Measurements from ENCODE around the gene EBP.
A peak's percentile ranks its signal among the peaks of the same experiment; 100 is the strongest.
"Not testable (repeated sequence)": the region's sequence is repeated elsewhere in the genome, so short reads cannot be mapped to it uniquely, and the experiment has no call there.

EBP gene

DNA sequence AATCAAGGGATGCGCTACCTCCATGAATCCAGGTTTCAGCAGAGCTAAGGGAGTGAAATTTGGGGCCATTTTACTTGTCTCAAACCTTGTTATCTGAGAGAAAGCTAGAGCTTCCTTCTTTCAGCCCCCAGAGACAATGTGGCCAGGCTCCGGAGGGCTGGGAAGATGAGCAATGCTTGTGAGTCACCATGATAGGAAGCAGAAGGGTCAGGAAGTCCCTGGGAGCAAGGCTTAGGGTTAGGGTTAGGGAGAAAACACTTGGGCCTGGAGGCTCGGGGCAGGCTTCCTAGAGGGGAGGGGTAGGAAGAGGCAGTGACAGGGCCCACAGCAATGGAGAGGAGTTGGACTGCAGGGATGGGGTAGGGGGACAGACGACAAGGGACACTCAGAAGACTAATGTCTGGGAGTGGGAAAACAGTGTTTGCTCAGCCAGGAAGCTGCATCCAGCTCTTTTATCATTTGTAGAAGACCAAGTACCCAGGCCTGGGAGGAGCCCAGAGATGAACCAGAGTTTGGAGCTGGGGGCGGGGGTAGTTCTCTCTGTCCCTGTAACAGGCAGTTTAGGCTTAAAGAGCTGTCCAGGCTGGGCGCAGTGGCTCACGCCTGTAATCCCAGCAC is 29.2 kb upstream of the EBP start:
- no peak for DNase-seq (ENCODE audit: low read depth in 2 of 2, low spot score in 1 of 2)

DNA sequence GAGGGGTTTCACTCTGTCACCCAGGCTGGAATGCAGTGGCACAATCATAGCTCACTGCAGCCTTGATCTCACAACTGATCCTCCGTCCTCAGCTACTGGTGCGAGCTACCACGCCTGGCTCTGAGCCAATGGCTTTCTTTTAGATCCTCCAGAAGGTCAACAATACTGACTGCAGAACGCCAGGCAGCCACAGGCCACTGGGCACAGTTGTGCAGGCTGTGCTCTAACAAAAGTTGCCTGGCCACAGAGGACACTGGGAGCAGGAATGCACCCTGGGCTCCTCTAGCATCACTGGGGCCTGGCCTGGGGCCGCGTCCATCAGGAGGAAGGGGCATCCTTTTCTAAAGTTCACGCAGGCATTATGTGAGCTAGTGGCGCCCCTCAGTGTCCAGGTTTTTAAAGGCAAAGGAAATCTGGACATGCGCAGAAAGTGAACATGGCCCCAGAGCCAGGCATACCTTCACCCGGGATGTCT is 27.7 kb upstream of the EBP start:
- DNase-seq (ENCODE audit: low read depth in 2 of 2, low spot score in 1 of 2), result no peak

DNA sequence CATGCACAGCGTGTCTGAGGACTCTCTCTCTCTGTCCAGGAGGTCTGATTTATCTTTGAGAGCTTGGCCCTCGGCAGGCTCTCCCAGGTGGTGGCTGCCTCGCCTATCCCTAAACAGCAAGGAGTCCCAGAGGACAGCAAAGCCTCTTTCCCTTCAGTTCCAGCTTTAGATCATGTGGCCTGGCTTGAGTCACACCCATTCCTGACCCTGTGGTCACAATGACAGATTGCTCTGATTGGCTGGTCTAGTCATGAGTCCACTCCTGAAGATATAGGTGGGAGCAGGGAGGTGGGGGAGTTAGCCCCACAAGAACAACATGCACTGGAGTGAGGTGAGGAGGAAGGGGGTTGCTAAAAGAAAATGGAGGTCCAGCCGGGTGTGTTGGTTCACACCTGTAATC is 24.9 kb upstream of the EBP start:
- no peak for DNase-seq (ENCODE audit: low read depth in 2 of 2, low spot score in 1 of 2)

DNA sequence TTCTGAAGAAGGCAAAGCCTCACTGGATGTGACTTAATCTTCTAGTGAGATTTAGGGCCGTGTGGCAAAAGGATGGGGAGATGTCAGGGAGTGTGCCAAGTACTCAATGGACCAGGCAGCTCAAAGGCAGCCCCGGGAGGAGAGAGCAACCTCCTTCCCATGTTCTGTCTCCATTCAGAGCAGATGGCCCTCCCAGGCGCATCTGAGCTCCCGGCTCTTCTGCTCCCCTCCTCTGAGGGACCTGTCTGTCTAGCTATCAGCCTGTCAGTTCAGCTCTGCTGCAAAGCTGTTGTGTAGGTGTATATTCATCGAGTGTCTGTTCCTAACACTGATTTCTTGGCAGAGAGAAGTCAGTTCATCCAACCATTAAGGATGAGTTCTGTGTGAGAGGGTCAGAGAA is 23.7 kb upstream of the EBP start:
- no peak for DNase-seq (ENCODE audit: low read depth in 2 of 2, low spot score in 1 of 2)

DNA sequence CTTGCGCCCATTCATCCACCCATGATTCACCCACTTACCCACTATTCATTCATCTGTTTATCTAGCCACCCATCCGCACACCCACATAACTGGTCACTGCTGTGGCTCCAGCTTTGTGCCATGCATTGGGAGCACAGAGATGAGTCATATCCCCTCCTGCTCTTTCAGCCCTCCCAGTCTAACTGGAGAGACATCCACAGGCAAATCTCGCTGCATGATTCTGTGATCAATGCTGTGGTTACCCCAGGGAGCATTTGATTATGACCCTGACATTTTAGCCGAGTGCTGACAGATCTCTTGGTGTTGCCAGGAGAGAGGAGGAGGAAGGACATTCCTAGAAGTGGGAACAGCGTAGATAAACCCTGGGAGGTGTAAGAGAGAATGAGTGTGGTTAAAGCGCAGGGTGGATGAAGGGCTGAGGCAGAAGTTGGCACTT is 23.2 kb upstream of the EBP start:
- no peak for DNase-seq (ENCODE audit: low read depth in 2 of 2, low spot score in 1 of 2)

DNA sequence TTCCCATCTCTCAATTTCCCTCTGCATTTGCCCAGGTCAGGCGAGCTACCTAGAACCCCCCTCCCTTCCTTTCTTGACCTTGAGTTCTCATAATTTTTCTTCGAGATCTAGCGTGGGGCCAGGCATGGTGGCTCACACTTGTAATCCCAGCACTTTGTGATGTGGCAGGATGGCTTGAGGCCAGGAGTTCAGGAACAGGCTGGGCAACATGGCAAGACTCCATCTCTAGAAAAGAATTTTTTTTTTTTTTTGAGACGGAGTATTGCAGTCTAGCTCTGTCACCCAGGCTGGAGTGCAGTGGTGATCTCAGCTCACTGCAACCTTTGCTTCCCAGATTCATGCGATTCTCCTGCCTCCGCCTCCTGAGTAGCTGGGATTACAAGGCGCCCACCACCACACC is 17.3 kb upstream of the EBP start:
- DNase-seq (ENCODE audit: low read depth in 2 of 2, low spot score in 1 of 2), result no peak

DNA sequence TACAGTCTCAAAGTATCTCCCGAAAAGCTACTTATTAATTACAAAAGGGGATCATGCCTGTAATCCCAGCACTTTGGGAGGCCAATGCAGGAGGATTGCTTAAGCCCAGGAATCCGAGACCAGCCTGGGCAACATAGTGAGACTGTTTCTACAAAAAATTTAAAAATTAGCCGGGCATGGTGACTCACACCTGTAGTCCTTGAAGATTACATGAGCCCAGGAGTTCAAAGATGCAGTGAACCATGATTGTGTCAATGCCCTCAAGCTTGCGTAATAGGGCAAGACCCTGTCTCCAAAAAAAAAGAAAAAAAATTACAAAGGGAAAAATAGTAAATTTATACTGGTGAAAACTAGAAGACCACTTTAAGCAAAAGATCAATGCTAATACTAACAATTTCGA is 16.1 kb upstream of the EBP start:
- DNase-seq (ENCODE audit: low read depth in 2 of 2, low spot score in 1 of 2), result no peak

DNA sequence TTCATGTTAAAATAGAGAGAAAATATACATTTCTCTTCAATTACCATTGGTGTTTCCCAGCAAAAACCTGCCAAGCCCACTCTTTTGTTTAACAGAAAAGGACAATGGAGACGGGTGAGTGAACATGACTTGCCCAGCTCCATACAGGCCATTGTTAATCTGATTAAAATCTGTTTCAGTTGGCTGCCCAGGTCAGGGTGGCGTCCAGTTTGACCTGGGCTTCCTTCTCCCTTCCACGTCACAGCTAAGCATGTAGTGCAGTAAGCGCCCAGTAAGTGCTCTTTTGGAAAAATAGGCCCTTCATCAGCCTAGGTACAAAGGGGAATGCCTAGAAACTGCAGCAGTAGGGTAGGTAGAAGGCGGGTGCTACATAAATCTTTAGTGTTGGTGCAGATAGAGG is 14.4 kb upstream of the EBP start:
- DNase-seq (ENCODE audit: low read depth in 2 of 2, low spot score in 1 of 2), result no peak

DNA sequence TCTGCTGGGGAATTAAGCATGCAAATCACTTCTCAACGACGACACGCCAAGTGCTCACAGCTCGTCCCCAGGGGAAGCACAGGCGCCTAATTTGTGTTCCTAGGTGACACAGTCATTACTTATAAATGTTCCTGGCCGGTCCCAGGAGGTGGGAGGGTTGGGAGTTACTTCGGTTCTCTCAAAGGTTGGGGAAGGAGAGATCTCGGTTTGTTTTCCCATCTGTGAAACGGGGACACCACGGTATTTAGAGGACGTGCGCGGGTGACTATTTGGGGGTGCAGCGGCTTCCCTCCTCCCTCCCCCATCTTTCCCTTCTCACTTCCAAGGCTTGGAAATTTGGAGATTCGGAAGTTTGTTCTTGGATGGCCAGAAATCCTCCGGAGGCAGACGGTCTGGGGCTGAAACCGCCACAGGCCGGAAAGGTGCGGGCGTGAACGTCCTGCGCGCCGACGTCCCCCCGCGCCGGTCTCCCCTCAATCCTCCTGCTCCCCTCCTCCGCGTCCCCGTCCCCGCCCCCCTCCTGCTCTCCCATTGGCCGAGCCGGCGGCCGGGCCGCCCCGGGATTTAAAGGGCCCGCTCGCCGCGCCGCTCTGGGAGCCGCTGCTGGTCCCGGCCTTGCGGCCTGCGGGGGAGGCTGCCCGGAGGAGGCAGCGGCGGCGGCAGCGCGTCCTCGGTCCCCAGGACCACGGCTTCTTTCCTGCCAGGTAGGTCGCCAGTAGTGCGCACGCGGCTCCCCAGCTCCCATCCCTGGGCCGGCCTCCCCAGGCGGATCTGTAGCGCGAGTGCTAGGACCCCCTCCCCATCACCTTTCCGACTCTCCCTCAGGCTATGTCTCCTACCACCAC is 13.0 kb upstream of the EBP start, which contains the start of gene PORCN:
TSS of gene PORCN (plus strand) at position 593 of the 845 bp plus-strand sequence. CDS start 829 bp downstream, outside the sequence.
- DNase-seq (ENCODE audit: low read depth in 2 of 2, low spot score in 1 of 2), result peak; percentile 46 to 62

DNA sequence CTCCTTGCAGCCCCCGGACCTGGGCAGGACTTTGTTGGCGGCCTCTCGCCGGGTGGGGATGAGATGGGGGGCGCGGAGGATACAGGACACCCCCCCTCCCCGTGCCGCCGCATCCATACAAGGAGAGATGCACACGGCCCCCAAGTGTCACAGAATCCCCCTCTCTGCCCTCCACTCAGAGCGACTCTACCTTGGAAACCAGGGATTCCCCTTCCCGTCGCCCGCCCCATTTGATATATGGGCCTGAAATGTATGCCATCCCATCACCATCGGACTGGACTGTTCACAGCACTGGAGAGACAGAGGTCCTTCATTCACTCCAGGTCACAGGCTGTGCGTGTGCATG is 12.4 kb upstream of the EBP start:
- no peak for DNase-seq (ENCODE audit: low read depth in 2 of 2, low spot score in 1 of 2)

DNA sequence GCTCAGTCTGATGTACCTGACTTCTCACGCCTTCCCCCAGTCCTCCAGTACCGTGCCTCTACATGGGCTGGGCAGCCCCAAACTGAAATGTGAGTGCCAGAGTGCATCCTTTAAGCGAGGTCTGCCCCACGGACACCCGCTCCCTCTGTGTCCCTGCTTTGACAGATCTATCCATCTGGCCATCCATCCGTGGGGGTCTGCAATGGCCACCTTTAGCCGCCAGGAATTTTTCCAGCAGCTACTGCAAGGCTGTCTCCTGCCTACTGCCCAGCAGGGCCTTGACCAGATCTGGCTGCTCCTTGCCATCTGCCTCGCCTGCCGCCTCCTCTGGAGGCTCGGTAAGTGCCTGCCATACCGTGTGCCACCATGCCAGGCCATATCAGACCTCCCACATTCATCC is 12.0 kb upstream of the EBP start:
- no peak for DNase-seq (ENCODE audit: low read depth in 2 of 2, low spot score in 1 of 2)

DNA sequence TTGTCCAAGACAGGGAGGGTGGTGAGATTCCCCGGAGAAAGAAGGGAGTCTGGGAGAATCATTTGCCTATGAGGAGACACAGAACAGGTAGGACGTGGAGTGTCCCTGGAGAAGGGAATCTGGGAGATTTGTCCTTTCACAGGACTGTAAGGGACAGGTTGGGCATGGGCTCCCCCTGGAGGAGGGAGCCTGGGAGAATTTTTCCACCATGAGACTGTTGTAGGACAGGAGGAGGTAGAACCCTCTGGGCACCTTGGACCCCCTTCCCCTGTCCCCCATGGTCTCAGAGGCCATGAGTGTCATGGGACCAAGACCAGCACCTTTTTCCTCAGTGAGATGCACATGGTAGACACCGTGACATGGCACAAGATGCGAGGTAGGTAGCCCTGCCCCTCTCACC is 10.0 kb upstream of the EBP start:
- DNase-seq (ENCODE audit: low read depth in 2 of 2, low spot score in 1 of 2), result no peak

DNA sequence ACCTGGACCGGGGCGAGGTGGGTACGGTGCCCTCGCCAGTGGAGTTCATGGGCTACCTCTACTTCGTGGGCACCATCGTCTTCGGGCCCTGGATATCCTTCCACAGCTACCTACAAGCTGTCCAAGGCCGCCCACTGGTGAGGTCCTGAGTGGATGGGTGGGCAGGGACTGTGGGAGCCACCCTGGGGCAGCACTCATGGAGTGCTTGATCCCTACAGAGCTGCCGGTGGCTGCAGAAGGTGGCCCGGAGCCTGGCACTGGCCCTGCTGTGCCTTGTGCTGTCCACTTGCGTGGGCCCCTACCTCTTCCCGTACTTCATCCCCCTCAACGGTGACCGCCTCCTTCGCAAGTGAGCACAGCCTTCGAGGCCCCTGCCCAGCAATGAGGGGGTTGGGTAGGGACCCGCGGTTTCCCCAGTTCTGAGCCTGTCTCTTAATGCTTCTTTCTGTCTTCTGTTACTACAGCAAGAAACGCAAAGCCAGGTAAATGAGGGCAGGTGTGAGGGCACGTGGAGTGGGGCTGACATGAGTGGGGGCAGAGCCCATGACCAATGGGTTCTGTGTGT is 9.2 kb upstream of the EBP start:
- DNase-seq (ENCODE audit: low read depth in 2 of 2, low spot score in 1 of 2), result no peak

DNA sequence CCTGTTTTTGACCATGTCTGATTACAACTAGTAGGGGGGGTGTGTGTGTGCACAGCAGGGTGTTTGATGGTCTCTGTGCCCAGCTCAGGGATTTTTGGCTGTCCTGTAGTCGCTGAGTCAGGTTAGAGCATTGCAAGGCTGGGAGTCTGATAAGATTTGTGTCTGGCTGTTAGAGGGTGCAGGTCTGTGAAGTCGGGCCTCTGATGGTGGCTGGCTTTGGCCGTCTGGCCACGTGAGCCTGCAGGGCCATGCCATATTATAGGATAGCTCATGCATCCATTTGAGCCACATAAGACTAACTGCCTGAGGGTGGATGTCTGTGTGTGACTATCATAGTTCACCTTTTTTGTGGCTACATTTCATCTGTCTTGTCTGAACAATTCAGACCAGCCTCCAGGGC is 7.9 kb upstream of the EBP start:
- no peak for DNase-seq (ENCODE audit: low read depth in 2 of 2, low spot score in 1 of 2)

DNA sequence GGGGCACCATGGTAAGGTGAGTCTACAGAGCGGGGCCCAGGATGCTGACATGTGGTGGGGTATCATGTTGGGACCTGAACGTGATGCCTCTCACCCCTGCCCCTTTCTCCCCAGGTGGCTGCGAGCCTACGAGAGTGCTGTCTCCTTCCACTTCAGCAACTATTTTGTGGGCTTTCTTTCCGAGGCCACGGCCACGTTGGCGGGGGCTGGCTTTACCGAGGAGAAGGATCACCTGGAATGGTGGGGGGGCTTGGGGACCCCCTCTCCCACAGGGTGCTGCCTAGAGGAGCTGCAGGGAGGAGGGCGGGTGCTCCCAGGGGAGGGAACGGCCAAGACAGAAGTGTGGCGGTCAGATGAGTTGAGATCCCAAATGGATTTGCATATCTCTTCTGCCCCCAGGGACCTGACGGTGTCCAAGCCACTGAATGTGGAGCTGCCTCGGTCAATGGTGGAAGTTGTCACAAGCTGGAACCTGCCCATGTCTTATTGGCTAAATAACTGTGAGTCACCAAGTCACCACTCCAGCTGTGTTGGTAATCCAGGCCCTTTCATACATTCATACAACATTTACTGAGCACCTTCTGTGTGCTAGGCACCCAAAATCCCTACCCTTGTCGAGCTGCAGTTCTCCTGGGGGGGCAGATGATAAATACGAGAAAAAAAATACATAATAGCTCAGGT is 7.3 kb upstream of the EBP start:
- DNase-seq (ENCODE audit: low read depth in 2 of 2, low spot score in 1 of 2), result no peak

DNA sequence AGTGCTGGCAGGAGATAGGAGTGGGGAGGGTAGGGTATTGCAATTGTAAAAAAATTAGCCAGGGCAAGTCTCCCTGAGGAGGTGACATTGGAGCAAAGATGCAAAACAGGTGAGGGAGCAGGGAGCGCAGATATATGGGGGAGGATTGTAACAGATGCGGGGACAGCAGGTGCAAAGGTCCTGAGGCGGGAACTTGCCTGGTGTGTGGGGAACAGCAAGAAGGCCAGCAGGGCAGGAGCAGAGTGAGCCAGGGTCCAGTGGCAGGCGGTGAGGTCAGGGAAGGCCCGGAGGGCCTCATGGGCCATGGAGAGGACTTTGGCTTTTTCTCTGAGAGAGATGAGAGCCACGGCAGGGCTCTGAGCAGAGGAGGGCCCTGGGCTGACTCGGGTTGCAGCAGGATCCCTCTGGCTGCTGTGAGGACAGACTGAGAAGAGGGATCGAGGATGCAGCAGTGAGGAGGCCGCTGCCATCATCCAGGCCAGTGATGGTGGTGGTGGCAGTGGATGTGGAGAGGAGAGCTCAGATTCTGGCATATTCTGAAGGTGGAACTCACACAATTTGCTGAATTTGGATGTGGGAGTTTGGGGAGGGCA is 6.6 kb upstream of the EBP start:
- DNase-seq (ENCODE audit: low read depth in 2 of 2, low spot score in 1 of 2), result no peak

DNA sequence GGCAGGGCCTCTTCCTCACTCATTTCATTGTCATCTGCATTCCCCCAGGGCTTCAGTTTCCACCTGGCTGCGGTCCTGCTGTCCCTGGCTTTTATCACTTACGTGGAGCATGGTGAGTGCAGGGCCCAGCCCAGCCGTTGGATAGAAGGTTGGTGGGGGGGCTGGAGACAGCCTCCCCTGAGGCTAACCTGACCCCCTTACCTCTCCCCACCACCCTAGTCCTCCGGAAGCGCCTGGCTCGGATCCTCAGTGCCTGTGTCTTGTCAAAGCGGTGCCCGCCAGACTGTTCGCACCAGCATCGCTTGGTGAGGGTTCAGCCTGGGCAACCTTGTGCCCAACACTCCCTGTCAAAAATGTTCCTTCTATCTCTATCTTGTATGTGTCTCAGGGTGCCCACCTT is 5.8 kb upstream of the EBP start:
- DNase-seq (ENCODE audit: low read depth in 2 of 2, low spot score in 1 of 2), result no peak

DNA sequence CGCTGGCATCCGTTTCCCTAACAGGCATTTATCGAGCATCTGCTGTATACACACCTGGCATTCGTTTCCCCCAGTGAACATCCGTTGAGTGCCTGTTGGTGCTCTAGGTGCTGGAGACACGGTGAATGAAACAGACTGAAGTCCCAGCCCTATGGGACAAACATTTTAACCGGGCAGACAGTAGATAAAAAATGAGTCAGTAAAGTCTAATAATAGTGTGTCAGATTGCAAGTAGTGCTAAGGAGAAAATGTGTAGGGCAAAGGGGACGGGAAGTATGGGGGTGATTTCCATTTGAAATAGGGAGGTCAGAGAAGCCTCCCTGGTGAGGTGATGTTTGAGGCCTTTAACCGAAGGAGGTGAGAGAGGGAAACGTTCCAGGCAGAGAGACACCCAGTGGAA is 5.3 kb upstream of the EBP start:
- DNase-seq (ENCODE audit: low read depth in 2 of 2, low spot score in 1 of 2), result no peak

DNA sequence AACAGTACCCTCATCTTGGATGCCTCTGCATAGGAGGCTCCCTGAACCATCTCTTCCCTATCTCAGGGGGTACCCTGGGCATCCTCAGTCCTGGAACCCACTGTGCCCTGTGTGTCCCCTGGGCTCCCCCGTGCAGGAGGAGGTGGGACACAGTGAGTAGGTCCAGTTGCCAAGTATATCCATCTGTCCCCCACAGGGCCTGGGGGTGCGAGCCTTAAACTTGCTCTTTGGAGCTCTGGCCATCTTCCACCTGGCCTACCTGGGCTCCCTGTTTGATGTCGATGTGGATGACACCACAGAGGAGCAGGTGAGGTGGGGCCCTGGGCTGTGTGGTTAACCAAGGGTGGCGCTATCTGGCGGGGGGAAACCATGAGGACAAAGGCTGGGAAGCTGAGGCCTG is 4.6 kb upstream of the EBP start:
- no peak for DNase-seq (ENCODE audit: low read depth in 2 of 2, low spot score in 1 of 2)

DNA sequence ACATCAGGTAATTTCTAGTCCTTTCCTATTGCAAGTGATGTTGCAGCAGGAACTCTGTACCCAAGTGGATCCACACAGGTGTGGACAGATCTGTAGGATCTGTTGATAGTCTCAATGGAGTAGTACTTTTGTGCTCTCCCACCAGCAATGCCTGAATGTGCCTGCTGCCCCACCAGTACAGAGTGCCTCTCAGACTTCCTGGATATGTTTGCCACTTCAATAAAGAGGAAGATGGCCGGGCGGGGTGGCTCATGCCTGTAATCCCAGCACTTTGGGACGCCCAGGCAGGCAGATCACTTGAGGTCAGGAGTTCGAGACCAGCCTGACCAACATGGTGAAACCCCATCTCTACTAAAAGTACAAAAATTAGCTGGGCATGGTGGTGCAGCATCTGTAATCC is 2.1 kb upstream of the EBP start:
- not testable (repeated sequence) for DNase-seq (ENCODE audit: low read depth in 2 of 2, low spot score in 1 of 2)

DNA sequence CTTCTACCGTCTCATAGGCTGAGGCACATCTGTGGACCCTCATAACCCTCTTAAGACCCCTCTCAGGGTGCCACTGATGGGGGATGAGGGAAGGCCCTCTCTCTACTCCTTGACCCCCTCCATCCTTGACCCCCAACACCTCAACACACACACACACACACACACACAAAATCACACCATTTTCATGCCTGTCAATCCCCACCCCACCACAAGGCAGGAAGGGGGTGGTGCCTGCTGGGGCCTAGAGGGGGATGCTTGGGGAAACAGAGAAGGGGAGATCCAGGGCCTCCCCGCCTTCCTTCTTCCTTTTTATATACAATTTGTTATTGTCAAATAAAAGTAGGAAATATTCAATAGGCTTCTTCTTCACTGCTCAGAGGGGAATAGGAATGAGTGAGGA is 1.2 kb upstream of the EBP start:
- no peak for DNase-seq (ENCODE audit: low read depth in 2 of 2, low spot score in 1 of 2)

DNA sequence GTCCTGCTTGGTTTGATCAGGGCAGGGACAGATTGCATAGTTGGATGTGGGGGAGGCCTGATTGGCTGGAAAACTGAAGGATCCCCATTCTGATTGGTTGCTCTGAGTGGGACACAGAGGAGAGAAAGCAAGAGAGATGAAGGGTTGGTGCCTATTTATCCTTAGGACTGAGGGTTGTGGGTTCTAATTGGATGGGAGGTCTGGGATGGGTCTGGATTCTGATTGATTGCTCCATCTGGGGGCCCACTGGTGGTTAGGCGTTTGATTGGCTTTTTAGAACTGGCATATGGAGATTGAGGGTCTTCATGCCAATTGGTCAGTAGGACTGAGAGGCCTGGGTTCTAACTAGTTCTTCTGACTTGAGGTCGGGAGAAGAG is 644 bp upstream of the EBP start:
- no peak for DNase-seq (ENCODE audit: low read depth in 2 of 2, low spot score in 1 of 2)

Measured in stimulated activated CD8-positive, alpha-beta memory T cell treated with anti-CD3 and anti-CD28 coated beads, Interleukin-4, amount 100 ng/mL, for 1 hour (primary cell).